GM12801 (cell line): ENCODE data around the gene AREL1.

Experiments used
- CTCF ChIP-seq: IDR thresholded peaks from one replicate; pipeline ENCODE4 v1.5.1; 2011; ENCODE audit warnings: control low read depth; ENCODE audit not compliant: insufficient read length; ENCODE audit errors: extremely low read depth

Gene AREL1

GRCh38 chr14:74614508-74615495 lies 98.1 kb downstream of the AREL1 start:
- no peak for TF ChIP-seq CTCF

- TF ChIP-seq CTCF: no peak
Observed at GRCh38 chr14:74613211-74613914, 99.5 kb downstream of the AREL1 start.

GRCh38 chr14:74612350-74613021 lies 100.4 kb downstream of the AREL1 start:
- TF ChIP-seq CTCF: no peak

GRCh38 chr14:74611650-74612349 lies 101.1 kb downstream of the AREL1 start, which contains the start of gene LTBP2:
TSS of gene LTBP2 (minus strand) at chr14:74612237. CDS start at chr14:74611944, 293 bp downstream.
- TF ChIP-seq CTCF: no peak
